ENCODE measurements around the gene ETHE1.
"Not testable (repeated sequence)": the region's sequence is repeated elsewhere in the genome, so short reads cannot be mapped to it uniquely, and the experiment has no call there.

Gene ETHE1

DNA sequence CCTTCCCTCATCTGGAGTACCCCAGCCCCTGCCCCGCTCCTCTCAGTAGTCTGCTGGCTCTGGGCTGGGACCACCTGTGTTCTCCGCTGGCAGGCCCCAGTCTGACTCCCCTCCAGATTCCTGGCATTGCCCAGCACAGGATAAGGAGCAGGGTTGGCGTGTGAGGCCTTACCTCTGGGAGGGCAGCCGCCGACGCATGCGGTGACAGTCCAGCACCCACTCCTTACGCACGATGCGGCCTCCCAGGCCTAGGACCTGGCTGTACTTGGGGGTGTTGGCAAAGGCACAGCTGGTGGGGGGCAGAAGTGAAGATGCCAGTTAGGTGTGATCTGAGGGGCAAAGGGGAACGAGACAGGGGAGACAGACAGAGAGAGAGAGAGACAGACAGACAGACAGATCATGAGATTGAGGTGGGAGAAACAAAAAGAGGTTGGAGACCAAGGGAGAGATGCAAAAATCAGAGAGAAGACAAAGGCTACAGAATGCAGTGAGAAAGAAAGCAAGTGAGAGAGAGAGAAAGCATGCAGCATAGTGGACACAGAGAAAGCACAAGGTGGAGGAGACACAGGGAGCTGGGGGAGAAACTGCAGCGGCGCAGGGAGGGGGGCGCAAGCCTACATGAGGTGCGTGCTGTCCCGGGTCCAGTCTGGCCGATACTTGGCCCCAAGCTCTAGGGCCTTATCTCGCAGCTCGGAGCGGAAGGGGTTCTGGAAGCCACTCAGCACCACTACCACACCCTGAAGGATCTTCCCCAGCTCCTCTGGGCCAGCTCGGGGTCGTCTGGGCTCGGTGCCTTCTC is 24.6 kb upstream of the ETHE1 start:
- DNase-seq: no peak

DNA sequence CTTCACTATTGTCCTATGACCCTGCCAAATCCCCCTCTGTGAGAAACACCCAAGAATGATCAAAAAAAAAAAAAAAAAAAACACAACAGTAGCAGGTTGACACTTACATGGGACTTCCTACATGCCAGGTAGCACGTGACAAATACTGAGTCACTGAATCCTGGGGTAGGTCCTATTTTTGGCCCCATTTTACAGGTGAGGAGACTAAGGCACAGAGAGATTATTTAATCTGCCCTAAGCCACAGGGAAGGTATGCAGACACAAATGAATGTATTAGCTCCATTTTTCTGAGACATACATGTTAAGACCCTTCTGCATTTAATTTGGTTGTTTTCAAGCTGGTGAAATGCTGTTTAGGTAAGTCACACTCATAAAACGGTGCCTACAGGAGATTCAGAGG is 21.7 kb upstream of the ETHE1 start:
- no peak for DNase-seq

DNA sequence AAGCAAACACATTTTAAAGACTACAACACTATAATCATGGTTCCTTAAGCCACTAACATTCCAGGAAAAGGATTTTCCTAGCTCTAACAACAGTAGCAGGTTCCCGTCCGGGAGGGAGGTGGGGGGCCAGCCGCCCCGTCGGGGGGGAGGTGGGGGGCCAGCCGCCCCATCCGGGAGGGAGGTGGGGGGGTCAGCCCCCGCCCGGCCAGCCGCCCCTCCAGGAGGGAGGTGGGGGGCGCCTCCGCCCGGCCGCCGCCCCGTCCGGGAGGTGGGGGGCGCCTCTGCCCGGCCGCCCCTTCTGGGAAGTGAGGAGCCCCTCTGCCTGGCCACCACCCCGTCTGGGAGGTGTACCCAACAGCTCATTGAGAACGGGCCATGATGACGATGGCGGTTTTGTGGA is 20.9 kb upstream of the ETHE1 start:
- DNase-seq: not testable (repeated sequence)

DNA sequence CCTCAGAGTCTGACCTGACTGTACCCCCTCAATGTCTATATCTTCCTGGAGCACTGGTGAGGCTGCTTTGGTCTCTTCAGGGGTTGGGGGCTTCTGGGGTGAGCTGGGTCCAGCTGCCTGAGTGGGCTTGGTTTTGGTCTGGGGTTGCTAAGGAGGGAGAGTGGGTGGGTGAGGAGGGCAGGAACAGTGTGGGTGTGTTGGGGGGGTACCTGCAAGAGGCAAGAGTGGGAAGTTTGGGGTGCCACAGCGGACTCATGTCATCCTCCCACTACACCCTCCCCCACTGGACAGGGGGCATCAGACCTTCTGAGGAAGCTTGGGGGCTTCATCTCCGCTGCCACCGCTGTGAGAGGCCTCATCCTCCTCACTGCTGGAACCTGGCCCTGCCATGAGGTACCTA is 19.6 kb upstream of the ETHE1 start:
- no peak for DNase-seq

DNA sequence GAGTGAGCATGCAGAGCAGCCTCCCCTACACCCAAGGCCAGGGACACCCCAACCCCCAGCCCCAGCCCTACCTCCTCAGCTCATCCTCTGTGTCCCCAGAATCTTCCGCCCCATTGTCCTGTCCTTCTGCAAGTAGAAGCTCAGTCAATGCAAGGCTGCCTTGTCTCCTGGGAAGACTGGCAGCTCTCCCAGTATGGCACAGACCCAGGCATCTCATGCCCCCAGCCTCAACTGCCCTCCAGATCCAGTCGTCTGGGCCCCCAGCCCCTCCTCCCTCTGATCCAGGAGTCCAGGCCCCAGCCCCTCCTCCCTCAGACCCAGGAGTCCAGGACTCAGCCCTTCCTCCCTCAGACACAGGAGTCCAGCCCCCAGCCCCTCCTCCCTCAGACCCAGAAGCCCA is 19.0 kb upstream of the ETHE1 start:
- no peak for DNase-seq

DNA sequence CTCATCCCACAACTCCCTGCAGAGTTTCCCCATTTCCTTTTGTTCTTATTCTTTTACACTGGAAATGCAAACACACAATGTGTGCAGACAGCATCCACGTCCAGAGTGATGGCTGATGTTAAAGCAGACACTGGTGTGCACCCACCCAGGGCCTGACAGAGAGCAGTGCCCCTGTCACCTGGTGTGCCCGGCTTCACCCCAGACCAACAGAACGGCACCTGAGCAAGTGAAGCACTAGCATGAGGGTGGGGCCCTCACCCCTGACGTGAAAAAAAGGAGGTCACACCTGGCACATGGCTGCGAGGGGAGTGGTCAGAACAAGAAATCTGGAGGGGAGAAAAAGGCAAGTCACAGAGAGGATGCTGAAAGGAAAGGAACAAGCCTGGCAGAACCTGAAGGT is 18.3 kb upstream of the ETHE1 start:
- no peak for DNase-seq

DNA sequence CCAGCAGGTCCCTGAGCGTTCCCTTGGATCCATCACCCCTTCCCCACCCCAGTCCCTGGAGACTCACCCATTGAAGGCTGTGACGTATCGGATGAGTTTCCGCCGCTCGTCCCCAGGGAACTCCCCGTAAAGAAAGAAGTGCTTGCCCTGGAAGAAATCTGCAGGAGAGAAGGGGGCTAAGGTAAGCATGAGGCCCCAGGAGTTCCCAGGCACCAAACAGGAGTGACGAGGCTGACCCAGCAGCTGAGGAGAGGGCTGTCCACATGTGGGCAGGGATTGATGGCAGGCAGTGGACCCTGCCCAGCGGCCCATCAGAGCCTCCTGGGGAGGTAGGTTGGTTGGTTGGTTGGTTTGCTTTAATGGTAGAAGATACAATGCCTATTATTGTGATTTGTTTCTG is 17.1 kb upstream of the ETHE1 start:
- no peak for DNase-seq

DNA sequence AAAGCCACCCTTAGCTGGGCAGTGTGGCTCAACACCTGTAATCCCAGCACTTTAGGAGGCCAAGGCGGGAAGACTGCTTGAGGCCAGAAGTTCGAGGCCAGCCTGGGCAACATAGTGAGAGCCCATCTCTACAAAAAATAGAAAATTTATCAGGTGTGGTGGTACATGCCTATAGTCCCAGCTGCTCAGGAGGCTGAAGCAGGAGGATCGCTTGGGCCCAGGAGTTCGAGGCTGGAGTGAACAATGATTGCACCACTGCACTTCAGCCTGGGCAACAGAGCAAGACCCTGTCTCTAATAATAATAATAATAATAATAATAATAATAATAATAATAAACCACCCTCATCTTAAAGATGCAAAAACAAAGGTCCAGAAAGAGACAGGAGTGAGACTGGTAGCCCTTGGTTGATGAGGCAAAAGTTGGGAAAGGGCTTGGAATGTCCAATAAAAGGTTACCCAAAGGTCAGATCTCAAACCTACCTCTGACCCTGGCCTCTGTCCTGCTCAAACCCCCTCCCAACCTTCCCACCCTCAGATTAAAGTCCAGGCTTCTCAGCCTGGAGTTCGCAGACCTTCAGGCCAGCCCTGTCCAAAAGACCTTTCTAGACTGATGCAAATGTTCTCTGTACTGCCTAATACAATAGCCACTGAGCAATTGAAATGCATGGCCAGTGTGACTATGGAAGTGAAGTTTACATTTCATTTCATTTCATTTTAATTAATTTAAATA is 15.1 kb upstream of the ETHE1 start:
- DNase-seq: no peak

DNA sequence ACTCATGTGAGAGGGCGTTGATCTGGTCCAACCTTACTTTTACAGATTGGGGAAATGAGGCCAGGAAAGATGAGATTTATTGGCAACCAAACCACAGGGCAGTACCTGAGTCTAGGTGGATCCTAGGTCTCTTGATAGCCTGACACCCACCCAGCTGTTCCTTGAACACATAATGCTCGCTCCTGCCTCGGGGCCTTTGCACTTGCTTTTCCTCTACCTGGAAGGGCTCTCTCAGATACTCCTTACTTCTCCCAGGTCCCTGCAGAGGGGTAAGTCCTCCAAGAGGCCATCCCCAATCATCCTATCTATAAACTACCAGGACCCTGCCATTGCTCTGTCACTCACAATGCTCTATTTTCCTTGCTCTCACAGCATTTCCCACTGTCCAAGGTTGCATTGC is 13.4 kb upstream of the ETHE1 start:
- no peak for DNase-seq

DNA sequence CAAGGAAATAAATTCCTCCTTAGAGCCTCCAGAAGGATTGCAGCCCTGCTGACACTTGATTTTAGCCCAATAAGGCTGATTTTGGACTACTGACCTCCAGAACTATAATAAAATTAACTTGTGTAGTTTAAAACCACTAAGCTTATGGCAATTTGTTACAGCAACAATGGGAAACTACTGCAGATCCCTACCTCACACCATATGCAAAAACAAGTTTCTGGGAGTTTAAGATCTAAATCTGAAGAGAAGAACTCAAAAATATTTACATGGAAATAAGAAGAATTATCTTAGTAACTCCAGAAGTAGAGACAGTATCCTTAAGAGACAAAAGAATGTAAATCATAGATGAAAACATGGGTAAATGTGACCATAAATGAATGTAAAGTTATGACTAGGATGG is 11.9 kb upstream of the ETHE1 start:
- no peak for DNase-seq

DNA sequence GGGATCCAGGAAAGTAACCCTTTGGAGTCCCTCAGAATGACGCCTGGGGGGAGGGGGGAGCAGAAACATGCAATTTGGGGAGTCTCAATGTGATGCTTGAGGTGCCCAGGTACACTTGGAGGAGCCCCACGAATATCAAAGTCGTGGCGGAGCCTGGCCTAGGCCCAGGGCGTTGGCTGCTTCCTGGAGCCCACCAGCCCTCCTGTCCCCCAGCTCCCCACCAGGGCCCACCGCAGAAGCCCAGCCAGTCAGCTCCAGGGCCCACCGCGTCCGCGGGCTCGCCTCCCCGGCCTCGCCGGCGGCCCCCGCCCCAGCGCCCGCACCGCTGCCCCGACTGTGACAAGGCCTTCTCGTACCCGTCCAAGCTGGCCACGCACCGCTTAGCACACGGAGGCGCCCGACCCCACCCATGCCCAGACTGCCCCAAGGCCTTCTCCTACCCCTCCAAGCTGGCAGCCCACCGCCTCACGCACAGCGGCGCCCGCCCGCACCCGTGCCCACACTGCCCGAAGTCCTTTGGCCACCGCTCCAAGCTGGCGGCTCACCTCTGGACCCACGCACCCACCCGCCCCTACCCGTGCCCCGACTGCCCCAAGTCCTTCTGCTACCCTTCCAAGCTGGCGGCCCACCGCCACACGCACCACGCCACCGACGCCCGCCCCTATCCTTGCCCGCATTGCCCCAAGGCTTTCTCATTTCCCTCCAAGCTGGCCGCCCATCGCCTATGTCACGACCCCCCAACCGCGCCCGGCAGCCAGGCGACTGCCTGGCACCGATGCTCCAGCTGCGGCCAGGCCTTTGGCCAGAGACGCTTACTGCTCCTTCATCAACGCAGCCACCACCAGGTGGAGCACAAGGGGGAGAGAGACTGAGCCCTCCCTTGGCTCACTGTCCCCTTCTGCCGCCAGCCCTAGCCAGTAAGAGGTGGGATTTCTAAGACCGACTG is 8.1 kb upstream of the ETHE1 start:
- no peak for DNase-seq

DNA sequence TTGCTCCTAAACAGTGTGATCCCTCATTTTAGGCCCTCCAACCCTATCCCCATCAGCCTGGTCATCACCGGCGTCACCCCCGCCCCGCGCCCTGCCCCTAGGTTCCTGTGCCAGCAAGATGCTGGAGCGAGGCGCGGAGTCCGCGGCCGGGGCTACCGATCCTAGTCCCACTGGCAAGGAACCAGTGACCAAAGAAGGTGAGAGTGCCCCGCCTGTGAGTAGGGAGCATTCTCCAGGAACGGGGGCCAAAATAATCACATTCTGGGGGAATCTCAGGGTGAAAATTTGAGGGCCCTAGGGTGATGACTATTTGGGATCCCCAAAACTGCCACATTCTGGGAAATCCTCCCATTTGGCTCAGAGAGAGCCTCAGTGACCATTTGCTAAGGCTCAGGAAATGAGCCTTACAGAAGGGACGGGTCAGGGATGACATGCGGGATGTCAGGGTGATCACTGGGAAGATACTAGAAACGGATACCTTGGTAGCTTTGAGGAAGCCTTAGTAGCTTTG is 7.4 kb upstream of the ETHE1 start:
- no peak for DNase-seq

DNA sequence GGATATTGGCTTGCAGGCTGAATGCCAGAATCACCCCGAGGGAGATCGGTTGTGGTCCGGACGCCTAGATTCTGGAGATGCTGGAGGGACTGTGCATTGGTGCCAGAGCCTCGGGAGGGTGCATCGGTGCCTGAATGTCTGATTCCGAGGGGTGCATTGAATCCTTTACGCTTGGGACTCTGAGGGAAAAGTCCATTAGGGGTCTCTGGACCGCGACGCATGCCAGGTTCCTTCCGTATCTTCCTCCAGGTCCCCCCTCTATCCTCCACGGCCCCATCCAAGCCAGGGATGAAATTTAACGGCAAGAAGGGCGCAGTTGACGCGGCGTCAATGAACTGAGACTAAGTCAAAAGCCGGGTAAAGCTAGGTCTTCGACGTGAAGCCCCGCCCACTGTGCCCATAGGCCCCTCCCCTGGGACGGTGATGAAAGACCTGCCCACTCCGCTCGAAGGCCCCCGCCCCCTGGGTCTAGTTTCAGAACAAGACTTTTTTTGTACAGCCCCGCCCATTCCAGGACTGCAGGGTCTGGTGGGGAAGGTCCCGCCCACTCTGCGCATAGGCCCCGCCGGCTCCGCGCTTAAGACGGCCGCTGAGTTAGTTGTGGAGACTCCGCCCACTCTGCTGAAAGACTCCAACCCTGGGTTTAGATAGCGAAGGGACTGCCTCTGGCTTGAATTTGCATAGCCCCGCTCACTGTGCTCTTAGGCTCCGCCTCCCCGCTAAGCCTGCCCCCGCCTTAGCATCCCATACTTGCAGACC is 6.7 kb upstream of the ETHE1 start:
- peak; percentile 92 for DNase-seq

DNA sequence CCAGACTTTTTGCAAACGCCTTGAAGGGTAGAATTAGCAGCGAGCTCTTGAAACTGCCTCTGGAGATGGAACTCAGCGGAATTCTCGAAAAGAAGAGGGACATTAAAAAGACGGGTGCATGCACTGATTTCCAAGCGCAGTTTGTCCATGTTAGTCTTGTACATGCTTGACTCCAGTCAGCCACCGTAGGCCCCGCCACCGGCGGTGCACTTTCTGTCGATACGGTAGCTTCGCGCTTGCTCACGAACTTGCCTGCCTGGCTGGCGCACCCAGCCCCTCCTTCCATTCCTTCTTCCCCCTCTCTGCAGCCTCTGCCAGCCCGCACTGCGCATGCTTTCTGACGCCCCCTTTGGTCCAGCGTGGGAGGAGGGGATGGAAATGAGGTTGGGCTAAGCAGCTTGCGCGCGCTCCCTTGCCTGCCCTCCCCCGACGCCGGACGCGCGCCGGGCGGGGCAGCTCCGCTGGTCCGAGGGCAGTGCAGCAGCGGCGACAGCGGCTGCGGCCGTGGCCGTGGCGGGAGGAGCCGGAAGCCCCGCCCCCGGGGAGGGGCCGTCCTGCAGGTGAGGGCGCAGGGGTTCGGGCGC is 6.1 kb upstream of the ETHE1 start, which contains the start of gene ZNF575:
Gene ZNF575, plus strand, starts transcription at position 227 of the 584 bp plus-strand sequence. CDS start 1,235 bp downstream, outside the sequence.
- peak; percentile 26 for DNase-seq

DNA sequence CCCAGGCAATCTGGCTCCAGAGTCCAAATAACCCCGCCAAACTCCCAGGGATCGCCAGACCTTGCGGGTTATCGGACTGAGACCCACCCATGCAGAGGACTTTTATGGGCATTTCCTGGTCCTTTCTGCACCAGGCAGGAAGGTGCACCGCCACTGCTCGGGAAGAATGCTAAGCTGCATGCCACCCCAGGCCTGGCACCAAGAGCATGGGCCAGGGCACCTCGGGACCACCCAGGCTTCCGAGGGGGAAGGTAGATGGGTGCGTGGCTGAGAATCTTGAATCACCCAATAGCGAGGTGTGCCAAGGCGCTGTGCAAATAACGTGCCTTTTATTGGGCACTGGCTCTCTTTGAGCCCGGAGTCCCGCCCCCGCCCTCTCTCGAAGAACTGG is 5.6 kb upstream of the ETHE1 start:
- DNase-seq: no peak

DNA sequence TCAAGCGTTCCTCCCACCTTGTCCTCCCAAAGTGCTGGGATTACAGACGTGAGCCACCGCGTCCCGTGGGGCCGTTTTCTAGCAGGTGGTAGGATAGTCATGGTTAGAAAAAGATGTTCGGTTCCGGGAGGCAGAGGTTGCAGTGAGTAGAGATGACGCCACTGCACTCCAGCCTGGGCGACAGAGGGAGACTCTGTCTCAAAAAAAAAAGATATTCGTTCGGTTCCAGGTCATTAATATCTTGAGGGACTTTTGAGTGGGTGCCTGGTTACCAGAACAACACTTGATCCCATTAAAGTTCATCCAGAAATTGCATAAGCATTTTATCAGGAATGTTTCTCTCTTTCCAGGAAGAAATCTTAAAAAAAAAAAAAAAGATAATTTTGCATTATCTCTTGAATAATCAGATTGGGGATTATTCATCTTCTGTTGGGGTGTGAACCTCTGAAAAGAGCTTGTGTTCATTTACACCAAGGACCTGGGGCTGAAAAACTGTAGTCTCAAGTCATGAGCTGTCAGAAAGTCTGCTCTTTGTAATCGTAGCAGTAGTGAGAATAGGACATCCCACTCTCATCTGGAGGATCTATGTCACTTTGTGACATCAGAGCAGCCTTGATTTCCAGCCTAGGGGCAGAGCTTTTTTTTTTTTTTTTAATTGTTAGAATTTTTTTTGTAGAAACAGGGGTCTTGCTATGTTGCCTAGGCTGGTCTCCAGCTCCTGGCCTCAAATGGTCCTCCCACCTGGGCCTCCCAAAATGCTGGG is 1.0 kb upstream of the ETHE1 start:
- DNase-seq: peak; percentile 62

DNA sequence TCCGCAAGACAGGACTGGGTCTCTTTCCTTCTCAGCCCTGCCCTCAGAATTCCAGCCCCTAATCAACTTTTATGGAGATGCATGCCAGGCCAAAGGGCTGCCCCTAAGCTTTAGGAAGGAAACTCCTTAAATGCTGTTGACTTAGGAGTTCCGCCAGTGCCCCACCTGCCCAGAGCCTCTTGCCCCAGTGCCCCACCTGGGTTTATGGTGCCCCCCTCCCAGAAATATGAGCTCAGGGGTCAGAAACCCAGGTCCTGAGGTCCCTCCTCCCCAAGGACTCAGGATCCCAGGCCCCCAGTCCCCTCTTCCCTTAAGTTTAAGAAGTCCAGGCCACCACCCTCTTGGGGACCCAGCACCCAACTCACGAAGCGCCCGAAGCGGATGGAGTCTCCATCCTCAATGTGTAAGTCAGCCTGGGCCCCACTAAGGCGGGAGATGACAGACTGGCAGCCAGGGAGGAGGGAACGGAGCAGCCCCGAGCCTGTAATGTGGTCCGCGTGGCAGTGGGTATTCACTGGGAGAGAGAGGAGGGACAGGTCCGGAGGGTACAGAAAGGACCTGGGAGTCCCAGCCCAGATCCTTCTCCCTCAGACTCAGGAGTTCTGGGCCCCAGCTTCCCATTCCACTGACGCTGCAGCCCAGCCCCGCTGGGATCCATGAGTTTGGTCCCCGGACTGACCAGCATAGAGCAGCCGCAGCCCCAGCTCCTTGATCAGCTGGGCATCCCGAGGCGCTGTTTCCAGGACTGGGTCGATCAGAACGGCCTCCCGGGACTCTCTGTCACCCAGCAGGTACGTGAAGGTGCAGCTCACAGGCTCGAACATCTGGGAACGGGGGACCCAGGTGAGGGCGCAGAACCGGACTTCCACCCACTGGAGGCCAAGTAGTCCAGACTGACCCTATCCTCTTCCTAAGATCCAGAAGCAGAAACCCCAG is 897 bp downstream of the ETHE1 start:
- no peak for DNase-seq

DNA sequence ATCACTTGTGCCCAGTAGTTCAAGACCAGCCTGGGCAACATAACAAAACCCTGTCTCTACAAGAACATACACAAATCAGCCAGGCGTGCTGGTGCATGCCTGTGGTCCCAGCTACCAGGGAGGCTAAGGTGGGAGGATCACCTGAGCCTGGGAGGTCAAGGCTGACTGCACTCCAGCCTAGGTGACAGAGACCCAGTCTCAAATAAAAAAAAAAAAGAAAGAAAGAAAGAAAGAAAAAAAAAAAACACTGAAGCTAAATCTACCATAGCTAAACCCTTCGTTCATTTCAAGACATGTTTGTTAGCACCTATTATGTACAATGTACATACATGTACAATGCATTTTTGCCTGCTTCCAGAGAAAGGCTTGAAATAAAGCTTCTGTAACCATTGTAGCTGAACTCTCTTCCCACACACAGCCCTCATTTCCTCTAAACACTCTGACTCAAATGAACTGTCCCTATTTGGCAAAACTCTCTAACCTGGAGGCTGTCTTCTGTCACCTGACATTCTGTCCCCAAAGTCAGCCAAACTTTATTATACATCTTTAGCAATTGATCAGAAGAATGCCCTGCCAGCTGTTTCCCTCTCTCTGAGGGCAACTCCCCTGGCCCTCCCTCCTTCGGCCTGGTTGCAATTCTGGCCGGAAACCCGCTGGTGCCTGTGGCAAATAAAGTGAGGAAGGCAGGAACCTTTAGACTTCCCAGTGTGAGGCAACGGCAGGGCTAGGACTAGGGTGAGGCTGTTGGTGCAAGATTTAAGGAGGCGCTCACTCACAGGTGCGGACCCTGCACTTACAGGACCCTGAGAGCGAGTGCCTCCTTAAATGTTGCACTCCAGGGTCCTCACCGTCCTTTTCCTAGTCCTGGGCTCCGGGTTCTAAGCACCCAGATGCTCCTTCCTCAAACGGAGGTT is 1.8 kb downstream of the ETHE1 start:
- DNase-seq: no peak

DNA sequence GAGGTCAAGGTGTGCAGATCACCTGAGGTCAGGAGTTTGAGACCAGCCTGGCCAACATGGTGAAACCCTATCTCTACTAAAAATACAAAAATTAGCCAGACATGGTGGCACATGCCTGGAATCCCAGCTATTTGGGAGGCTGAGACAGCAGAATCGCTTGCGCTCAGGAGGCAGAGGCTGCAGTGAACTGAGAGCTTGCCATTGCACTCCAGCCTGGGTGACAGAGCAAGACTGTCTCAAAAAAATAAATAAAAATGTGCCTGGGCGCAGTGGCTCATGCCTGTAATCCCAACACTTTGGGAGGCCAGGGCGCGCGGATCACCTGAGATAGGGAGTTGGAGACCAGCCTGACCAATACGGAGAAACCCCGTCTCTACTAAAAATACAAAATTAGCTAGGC is 3.3 kb downstream of the ETHE1 start:
- not testable (repeated sequence) for DNase-seq
